Panc1 (cell line): ENCODE results near the gene LRRC61. TPM values are rescaled to one million over a fixed set of nuclear protein-coding genes. Genes with fewer than 3 reads are reported as not detected.

Experiments
- ATAC-seq: fragments of 200-7000 bp; cut with Tn5 transposase; 2 replicates; pipeline ENCODE4 v1.9.1; 2020; ENCODE audit warnings: mild to moderate bottlenecking, moderate library complexity
- BruUV-seq: library from RNA; stranded (reverse); fragments of 400-500 nt; replicated peaks from 2 replicates; lab custom pipeline; 2021; lab: Mats Ljungman, UMichigan
- CTCF ChIA-PET: fragments of 300-600 bp; sonication (Branson Sonifier 250); formaldehyde crosslinking; loops from one replicate; lab custom pipeline; 2022; ENCODE audit warnings: antibody characterized with exemption; lab: Charles Lee
- POLR2A ChIA-PET: fragments of 300-600 bp; sonication (Branson Sonifier 250); formaldehyde crosslinking; loops from one replicate; lab custom pipeline; 2022; ENCODE audit warnings: antibody characterized with exemption; lab: Charles Lee
- DNase-seq: peaks from one replicate; pipeline ENCODE4 v3.0.0-alpha.2; 2010; ENCODE audit warnings: low read depth, low spot score
- H3K27ac ChIP-seq: 2 replicates; pipeline ENCODE4 v1.5.1; 2011; ENCODE audit warnings: mild to moderate bottlenecking, low read length, inconsistent platforms
- H3K27me3 ChIP-seq: fragments of 200-500 bp; sonication (Bioruptor generic); 2 replicates; pipeline ENCODE4 v1.6.0; 2014; ENCODE audit warnings: low read length, inconsistent platforms; ENCODE audit not compliant: control insufficient read depth, insufficient read depth
- H3K36me3 ChIP-seq: fragments of 200-500 bp; sonication (Bioruptor generic); 2 replicates; pipeline ENCODE4 v1.5.1; 2014; ENCODE audit warnings: inconsistent platforms, mild to moderate bottlenecking, low read length, moderate library complexity; ENCODE audit not compliant: control insufficient read depth, insufficient read depth
- H3K4me1 ChIP-seq: 2 replicates; pipeline ENCODE4 v1.5.1; 2011; ENCODE audit warnings: inconsistent platforms, mild to moderate bottlenecking, low read length, moderate library complexity; ENCODE audit not compliant: control insufficient read depth, insufficient read depth
- H3K4me3 ChIP-seq, 2 experiments: 2 replicates each; pipeline ENCODE4 v1.5.1; 2011 to 2012; ENCODE audit warnings: low read depth in 2 of 2, low read length in 2 of 2, mild to moderate bottlenecking in 2 of 2, inconsistent platforms in 1 of 2, moderate library complexity in 1 of 2
- H3K9me3 ChIP-seq: fragments of 200-500 bp; sonication (Bioruptor generic); 2 replicates; pipeline ENCODE4 v1.5.1; 2014; ENCODE audit warnings: low read depth, mild to moderate bottlenecking, inconsistent platforms, low read length, moderate library complexity; ENCODE audit not compliant: control insufficient read depth, insufficient read depth
- POLR2AphosphoS5 ChIP-seq: IDR thresholded peaks from 2 replicates; pipeline ENCODE4 v1.6.1; 2012; ENCODE audit warnings: mild to moderate bottlenecking, low read depth, low read length, moderate library complexity
- SIN3A ChIP-seq: IDR thresholded peaks from 2 replicates; pipeline ENCODE4 v1.6.1; 2012; ENCODE audit warnings: low read depth, mild to moderate bottlenecking, low read length, moderate library complexity, borderline replicate concordance; ENCODE audit not compliant: insufficient read depth
- TCF7L2 ChIP-seq: IDR thresholded peaks from 2 replicates; pipeline ENCODE4 v1.6.1; 2011; ENCODE audit warnings: mild to moderate bottlenecking, low read depth, low read length, inconsistent platforms
- in situ Hi-C: cut with HindIII; loops from 2 replicates; pipeline ENCODE4 v1.10.0; 2016; ENCODE audit warnings: low sequenced_read_pairs, low pct_unique_long_range_greater_than_20kb
- intact Hi-C: fragments of 100-400 bp; cut with micrococcal nuclease; formaldehyde crosslinking; loops from one replicate; pipeline ENCODE4 v1.10.0; 2022; ENCODE audit not compliant: unreplicated experiment
- total RNA-seq: library from RNA; stranded (reverse); gene quantifications from one replicate; pipeline ENCODE4 v1.2.1, GENCODE V29; 2021; ENCODE audit not compliant: unreplicated experiment
- TF ChIP-seq, protein P1 (sequence below), 2 experiments: IDR thresholded peaks; 2 replicates each; pipeline ENCODE4 v1.6.1; 2011 to 2012; ENCODE audit warnings: low read depth in 2 of 2, control low read depth in 1 of 2, low read length in 1 of 2, mild to moderate bottlenecking in 1 of 2, moderate library complexity in 1 of 2; ENCODE audit not compliant: insufficient read depth in 1 of 2
- TF ChIP-seq, protein P2 (sequence below): fragments of 450-650 bp; IDR thresholded peaks from 2 replicates; pipeline ENCODE4 v1.5.1; 2017; ENCODE audit warnings: mild to moderate bottlenecking

LRRC61 gene
- total RNA-seq, 1 experiment from 2014 or later: 13.8 TPM

DNA sequence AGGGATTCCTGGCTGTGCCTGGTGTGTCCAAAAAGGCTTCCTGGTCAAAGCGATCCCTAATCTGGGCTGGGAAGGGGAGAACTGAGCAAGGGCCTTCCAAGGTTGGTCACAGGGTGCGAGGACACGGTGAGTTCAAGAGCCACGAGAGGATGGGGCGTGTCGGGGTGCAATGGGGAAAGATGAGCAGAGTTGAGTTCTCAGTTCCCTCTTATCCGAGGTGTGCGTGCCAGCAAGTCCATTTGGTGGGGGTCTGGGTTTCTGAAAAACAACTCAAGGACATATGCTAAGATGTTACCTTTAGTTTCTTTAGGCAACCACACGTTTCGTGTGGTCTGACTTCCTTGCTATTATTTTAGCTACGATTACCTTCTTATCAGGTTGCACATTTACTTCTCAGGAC, 57.3 kb downstream of the LRRC61 start:
- DNase-seq (no peak), ATAC-seq (no peak)
- TF ChIP-seq SIN3A (no peak), TCF7L2 (no peak), POLR2AphosphoS5 (no peak)
- TF ChIP-seq, protein P1, sequence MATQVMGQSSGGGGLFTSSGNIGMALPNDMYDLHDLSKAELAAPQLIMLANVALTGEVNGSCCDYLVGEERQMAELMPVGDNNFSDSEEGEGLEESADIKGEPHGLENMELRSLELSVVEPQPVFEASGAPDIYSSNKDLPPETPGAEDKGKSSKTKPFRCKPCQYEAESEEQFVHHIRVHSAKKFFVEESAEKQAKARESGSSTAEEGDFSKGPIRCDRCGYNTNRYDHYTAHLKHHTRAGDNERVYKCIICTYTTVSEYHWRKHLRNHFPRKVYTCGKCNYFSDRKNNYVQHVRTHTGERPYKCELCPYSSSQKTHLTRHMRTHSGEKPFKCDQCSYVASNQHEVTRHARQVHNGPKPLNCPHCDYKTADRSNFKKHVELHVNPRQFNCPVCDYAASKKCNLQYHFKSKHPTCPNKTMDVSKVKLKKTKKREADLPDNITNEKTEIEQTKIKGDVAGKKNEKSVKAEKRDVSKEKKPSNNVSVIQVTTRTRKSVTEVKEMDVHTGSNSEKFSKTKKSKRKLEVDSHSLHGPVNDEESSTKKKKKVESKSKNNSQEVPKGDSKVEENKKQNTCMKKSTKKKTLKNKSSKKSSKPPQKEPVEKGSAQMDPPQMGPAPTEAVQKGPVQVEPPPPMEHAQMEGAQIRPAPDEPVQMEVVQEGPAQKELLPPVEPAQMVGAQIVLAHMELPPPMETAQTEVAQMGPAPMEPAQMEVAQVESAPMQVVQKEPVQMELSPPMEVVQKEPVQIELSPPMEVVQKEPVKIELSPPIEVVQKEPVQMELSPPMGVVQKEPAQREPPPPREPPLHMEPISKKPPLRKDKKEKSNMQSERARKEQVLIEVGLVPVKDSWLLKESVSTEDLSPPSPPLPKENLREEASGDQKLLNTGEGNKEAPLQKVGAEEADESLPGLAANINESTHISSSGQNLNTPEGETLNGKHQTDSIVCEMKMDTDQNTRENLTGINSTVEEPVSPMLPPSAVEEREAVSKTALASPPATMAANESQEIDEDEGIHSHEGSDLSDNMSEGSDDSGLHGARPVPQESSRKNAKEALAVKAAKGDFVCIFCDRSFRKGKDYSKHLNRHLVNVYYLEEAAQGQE (IDR thresholded peaks at IDR 0.05; ENCODE audit: insufficient read depth in 1 of 2, low read depth in 2 of 2, low read length in 1 of 2): no peak
- TF ChIP-seq, protein P2, sequence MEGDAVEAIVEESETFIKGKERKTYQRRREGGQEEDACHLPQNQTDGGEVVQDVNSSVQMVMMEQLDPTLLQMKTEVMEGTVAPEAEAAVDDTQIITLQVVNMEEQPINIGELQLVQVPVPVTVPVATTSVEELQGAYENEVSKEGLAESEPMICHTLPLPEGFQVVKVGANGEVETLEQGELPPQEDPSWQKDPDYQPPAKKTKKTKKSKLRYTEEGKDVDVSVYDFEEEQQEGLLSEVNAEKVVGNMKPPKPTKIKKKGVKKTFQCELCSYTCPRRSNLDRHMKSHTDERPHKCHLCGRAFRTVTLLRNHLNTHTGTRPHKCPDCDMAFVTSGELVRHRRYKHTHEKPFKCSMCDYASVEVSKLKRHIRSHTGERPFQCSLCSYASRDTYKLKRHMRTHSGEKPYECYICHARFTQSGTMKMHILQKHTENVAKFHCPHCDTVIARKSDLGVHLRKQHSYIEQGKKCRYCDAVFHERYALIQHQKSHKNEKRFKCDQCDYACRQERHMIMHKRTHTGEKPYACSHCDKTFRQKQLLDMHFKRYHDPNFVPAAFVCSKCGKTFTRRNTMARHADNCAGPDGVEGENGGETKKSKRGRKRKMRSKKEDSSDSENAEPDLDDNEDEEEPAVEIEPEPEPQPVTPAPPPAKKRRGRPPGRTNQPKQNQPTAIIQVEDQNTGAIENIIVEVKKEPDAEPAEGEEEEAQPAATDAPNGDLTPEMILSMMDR: no peak
- peaks cover 60% of the 10 kb centered on the region for H3K4me1 ChIP-seq
- intact Hi-C loops: no loop called here
- BruUV-seq: no TSS peak
- POLR2A ChIA-PET: no interaction called here
- H3K36me3 ChIP-seq: no peaks in the 10 kb centered on the region; the same call in 1 of the 2 replicates
- in situ Hi-C loops: no loop called here
- H3K27me3 ChIP-seq: no peaks in the 10 kb centered on the region
- CTCF ChIA-PET: no interaction called here
- H3K9me3 ChIP-seq: no peaks in the 10 kb centered on the region
- H3K4me3 ChIP-seq: peak overlapping the region; percentile 92 to 96
- H3K27ac ChIP-seq: peak overlapping the region; percentile 96

DNA sequence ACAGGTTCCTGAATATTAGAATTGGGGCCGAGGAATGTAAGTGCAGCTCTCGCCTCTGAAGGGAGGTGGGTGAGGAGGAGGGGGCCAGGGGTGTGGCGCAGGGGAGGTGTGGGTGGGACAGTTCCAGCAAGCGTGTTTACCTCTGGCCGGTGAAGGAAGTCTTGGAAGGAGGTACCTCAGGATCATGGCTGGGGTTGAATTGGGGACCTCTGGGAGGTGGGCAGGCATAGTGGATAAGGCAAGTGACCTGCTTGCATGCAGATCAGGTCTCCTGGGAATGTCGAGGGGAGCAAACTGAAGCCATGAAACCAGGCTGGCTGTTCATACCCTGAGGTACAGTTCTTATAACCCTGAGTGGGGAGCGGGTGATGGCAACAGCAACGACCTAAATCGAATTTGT, 57.9 kb downstream of the LRRC61 start:
- Histone ChIP-seq H3K4me3 (no peak overlapping the region), H3K27ac (peak overlapping the region; percentile 96), H3K27me3 (no peaks in the 10 kb centered on the region), H3K4me1 (peaks cover 57% of the 10 kb centered on the region), H3K9me3 (no peaks in the 10 kb centered on the region), H3K36me3 (no peaks in the 10 kb centered on the region; the same call in 1 of the 2 replicates)
- TF ChIP-seq SIN3A: no peak
- no peak for TF ChIP-seq TCF7L2
- TF ChIP-seq, protein P1 (IDR thresholded peaks at IDR 0.05; ENCODE audit: insufficient read depth in 1 of 2, low read depth in 2 of 2, low read length in 1 of 2): no peak
- no peak for TF ChIP-seq POLR2AphosphoS5
- in situ Hi-C loops: no loop called here
- no peak for ATAC-seq
- intact Hi-C loops: no loop called here
- ChIA-PET CTCF (no interaction called here), POLR2A (no interaction called here)
- no peak for DNase-seq
- no TSS peak for BruUV-seq
